H1 (cell line): Measurements from ENCODE around the gene KIF13A. TPM values are rescaled to one million over a fixed set of nuclear protein-coding genes. Genes with fewer than 3 reads are reported as not detected.

Experiments used
- CTCF ChIA-PET: fragments of 300-600 bp; sonication (Branson Sonifier 250); formaldehyde crosslinking; loops from one replicate; lab custom pipeline; 2021; ENCODE audit not compliant: partially characterized antibody; lab: Charles Lee
- POLR2A ChIA-PET: fragments of 300-600 bp; sonication (Branson Sonifier 250); formaldehyde crosslinking; loops from one replicate; lab custom pipeline; 2021; ENCODE audit warnings: inconsistent platforms; ENCODE audit not compliant: partially characterized antibody; lab: Charles Lee
- DNase-seq, 2 experiments: peaks; one replicate each; pipeline versions ENCODE4 v3.0.0 to v3.0.0-alpha.2; 2010 to 2022; ENCODE audit warnings: low spot score in 2 of 2, low read depth in 1 of 2, mixed read lengths in 1 of 2
- FAIRE-seq: peaks from 2 replicates; lab custom pipeline; 2011; peaks lifted over from hg19 to GRCh38; lab: Jason Lieb, UNC
- H2AFZ ChIP-seq: 2 replicates; pipeline ENCODE4 v1.8.1; 2012; ENCODE audit warnings: low read length, inconsistent platforms
- H2AK5ac ChIP-seq: 2 replicates; pipeline ENCODE4 v1.6.1; 2013; ENCODE audit warnings: low read depth, low read length
- H2BK120ac ChIP-seq: replicated peaks from 2 replicates; pipeline ENCODE3; 2013; ENCODE audit warnings: low read depth, low read length, inconsistent platforms
- H2BK12ac ChIP-seq: 2 replicates; pipeline ENCODE4 v1.6.1; 2013; ENCODE audit warnings: low read depth, low read length
- H2BK15ac ChIP-seq: 2 replicates; pipeline ENCODE4 v1.6.1; 2013; ENCODE audit warnings: low read length
- H2BK20ac ChIP-seq: 2 replicates; pipeline ENCODE4 v1.6.1; 2013; ENCODE audit warnings: low read length
- H2BK5ac ChIP-seq: 2 replicates; pipeline ENCODE4 v1.6.1; 2013; ENCODE audit warnings: low read depth, low read length
- H3K14ac ChIP-seq: 2 replicates; pipeline ENCODE4 v1.6.1; 2013; ENCODE audit warnings: inconsistent platforms; ENCODE audit not compliant: insufficient read length
- H3K18ac ChIP-seq: 2 replicates; pipeline ENCODE4 v1.6.1; 2013; ENCODE audit warnings: low read length; ENCODE audit errors: extremely low read depth
- H3K23ac ChIP-seq: 2 replicates; pipeline ENCODE4 v1.6.1; 2013; ENCODE audit warnings: inconsistent platforms; ENCODE audit not compliant: insufficient read length
- H3K23me2 ChIP-seq: 2 replicates; pipeline ENCODE4 v1.6.1; 2013; ENCODE audit warnings: low read depth, low read length
- H3K27ac ChIP-seq: 2 replicates; pipeline ENCODE4 v1.6.1; 2011; ENCODE audit warnings: low read depth, low read length, inconsistent platforms
- H3K27me3 ChIP-seq, 4 experiments: replicated peaks in 1 of 4; 1 replicate in 1 of 4; 2 replicates in 3 of 4; pipeline versions ENCODE4 v1.6.1 to v1.8.1; 2011 to 2013; ENCODE audit warnings: low read length in 3 of 4, mild to moderate bottlenecking in 3 of 4, inconsistent platforms in 2 of 4, mixed read lengths in 2 of 4, moderate library complexity in 1 of 4; ENCODE audit not compliant: control insufficient read depth in 3 of 4, insufficient read depth in 3 of 4; ENCODE audit errors: extremely low read depth in 1 of 4
- H3K36me3 ChIP-seq, 4 experiments: 2 replicates each; pipeline versions ENCODE4 v1.6.1 to v1.8.1; 2011 to 2013; ENCODE audit warnings: mild to moderate bottlenecking in 4 of 4, low read length in 3 of 4, moderate library complexity in 2 of 4, control low read depth in 1 of 4, inconsistent platforms in 1 of 4; ENCODE audit not compliant: insufficient read depth in 4 of 4, control insufficient read depth in 2 of 4
- H3K4ac ChIP-seq: replicated peaks from 2 replicates; pipeline ENCODE3; 2013; ENCODE audit warnings: low read length, low read depth, mixed read lengths, inconsistent platforms; ENCODE audit not compliant: insufficient read length
- H3K4me1 ChIP-seq, 4 experiments: replicated peaks in 1 of 4; 1 replicate in 1 of 4; 2 replicates in 3 of 4; pipeline versions ENCODE4 v1.6.1 to v1.8.1; 2011 to 2013; ENCODE audit warnings: low read length in 3 of 4, inconsistent platforms in 2 of 4, mixed read lengths in 1 of 4; ENCODE audit not compliant: insufficient read depth in 4 of 4, control insufficient read depth in 3 of 4
- H3K4me2 ChIP-seq, 2 experiments: 2 replicates each; pipeline versions ENCODE4 v1.6.1 to v1.8.1; 2011 to 2013; ENCODE audit warnings: low read depth in 2 of 2, low read length in 2 of 2, control low read depth in 1 of 2, inconsistent platforms in 1 of 2, mild to moderate bottlenecking in 1 of 2; ENCODE audit not compliant: insufficient read depth in 1 of 2
- H3K4me3 ChIP-seq, 4 experiments: fragments of 200-600, 300-600 bp in 1 of 4; sonication (generic), shearing (Covaris generic), sonication (Bioruptor Twin) in 1 of 4; 2 replicates each; pipeline versions ENCODE4 v1.5.1 to v1.8.1; 2011 to 2016; ENCODE audit warnings: low read length in 4 of 4, low read depth in 3 of 4, control low read depth in 2 of 4, inconsistent platforms in 2 of 4, mild to moderate bottlenecking in 2 of 4, mixed read lengths in 1 of 4, moderate library complexity in 1 of 4; ENCODE audit not compliant: insufficient read depth in 2 of 4; ENCODE audit errors: extremely low read depth in 1 of 4
- H3K56ac ChIP-seq: replicated peaks from 2 replicates; pipeline ENCODE3; 2013; ENCODE audit warnings: low read depth, mild to moderate bottlenecking, mixed read lengths, low read length, inconsistent platforms; ENCODE audit not compliant: insufficient read length
- H3K79me1 ChIP-seq: 2 replicates; pipeline ENCODE4 v1.6.1; 2013; ENCODE audit warnings: low read depth, low read length, control low read depth
- H3K79me2 ChIP-seq, 2 experiments: 2 replicates each; pipeline versions ENCODE4 v1.6.1 to v1.8.1; 2012 to 2013; ENCODE audit warnings: low read length in 2 of 2, mild to moderate bottlenecking in 2 of 2, inconsistent platforms in 1 of 2; ENCODE audit not compliant: insufficient read depth in 2 of 2, control insufficient read depth in 1 of 2
- H3K9ac ChIP-seq, 4 experiments: replicated peaks in 1 of 4; 1 replicate in 1 of 4; 2 replicates in 3 of 4; pipeline versions ENCODE4 v1.6.1 to v1.8.1; 2011 to 2013; ENCODE audit warnings: low read depth in 3 of 4, low read length in 3 of 4, control low read depth in 2 of 4, mild to moderate bottlenecking in 2 of 4, moderate library complexity in 2 of 4, inconsistent platforms in 1 of 4; ENCODE audit errors: extremely low read depth in 1 of 4
- H3K9me3 ChIP-seq, 2 experiments: 2 replicates each; pipeline versions ENCODE4 v1.6.1 to v1.8.1; 2012 to 2013; ENCODE audit warnings: mild to moderate bottlenecking in 2 of 2, moderate library complexity in 2 of 2, control low read depth in 1 of 2, inconsistent platforms in 1 of 2, low read depth in 1 of 2, low read length in 1 of 2, mixed read lengths in 1 of 2; ENCODE audit not compliant: insufficient read depth in 2 of 2
- H4K20me1 ChIP-seq, 2 experiments: replicated peaks in 1 of 2; 2 replicates each; pipeline versions ENCODE3 to v1.8.1; 2011 to 2013; ENCODE audit warnings: inconsistent platforms in 2 of 2, low read length in 2 of 2, mild to moderate bottlenecking in 1 of 2; ENCODE audit not compliant: insufficient read depth in 2 of 2, control insufficient read depth in 1 of 2
- H4K5ac ChIP-seq: 2 replicates; pipeline ENCODE4 v1.6.1; 2013; ENCODE audit warnings: low read length, low read depth, mixed read lengths, inconsistent platforms; ENCODE audit not compliant: insufficient read length
- H4K8ac ChIP-seq: 2 replicates; pipeline ENCODE4 v1.8.0; 2013; ENCODE audit warnings: mild to moderate bottlenecking, moderate library complexity, low read length, inconsistent platforms; ENCODE audit not compliant: insufficient read depth; ENCODE audit errors: extremely low read depth
- H4K91ac ChIP-seq: replicated peaks from 2 replicates; pipeline ENCODE3; 2013; ENCODE audit warnings: low read length, mixed read lengths, inconsistent platforms; ENCODE audit not compliant: insufficient read length
- KDM1A ChIP-seq: fragments of 200-600, 300-600 bp; sonication (generic); IDR thresholded peaks from 2 replicates; pipeline ENCODE4 v1.7.1; 2016; ENCODE audit warnings: mild to moderate bottlenecking, low read length, borderline replicate concordance
- SP4 ChIP-seq: IDR thresholded peaks from 2 replicates; pipeline ENCODE4 v1.6.1; 2012; ENCODE audit warnings: low read length, inconsistent platforms
- WGBS, 2 experiments: shearing (Covaris generic) in 1 of 2; methylation state at CpG; one replicate each; pipeline versions ENCODE4 v1.1.6 to v1.1.7; 2013 to 2015; ENCODE audit warnings: low lambda C conversion rate in 2 of 2, mixed read lengths in 2 of 2, inconsistent platforms in 1 of 2, low coverage in 1 of 2, missing lambda C conversion rate in 1 of 2; ENCODE audit not compliant: insufficient replicate concordance in 2 of 2, insufficient coverage in 1 of 2, insufficient read length in 1 of 2; ENCODE audit errors: extremely low coverage in 1 of 2, missing lambda C conversion rate in 1 of 2; 5-methylcytosine and 5-hydroxymethylcytosine counted together
- polyA plus RNA-seq, 7 experiments: library from polyadenylated mRNA; depleted of rRNA in 3 of 7; stranded (reverse) in 5 of 7; unstranded in 2 of 7; fragments of >200 nt in 5 of 7; fragments of 200-250 nt in 2 of 7; gene quantifications; 1 replicate in 5 of 7; 2 replicates in 1 of 7; 4 replicates in 1 of 7; pipeline versions ENCODE4 v1.2.1 to v1.2.3, GENCODE V29; 2011 to 2013; ENCODE audit warnings: missing spikeins in 2 of 7, mixed read lengths in 2 of 7
- total RNA-seq: library from RNA; stranded (reverse); fragmentation: NEBNext Ultra II Directional; extraction: Animal tissue kit (Norgen Biotek cat#: 25700); gene quantifications from 2 replicates; pipeline ENCODE4 v1.2.1, GENCODE V29; 2021

KIF13A gene
- total and polyA plus RNA-seq, 2 of the 8 experiments (the other 6 are each of a cell fraction or from before 2014, with no cell fraction given), result 14.7 to 40.8 TPM

- Histone ChIP-seq H3K36me3 (no peaks in the 10 kb centered on the region), H4K91ac (no peak overlapping the region), H3K79me2 (no peaks in the 10 kb centered on the region), H4K20me1 (no peaks in the 10 kb centered on the region), H2BK5ac (no peak overlapping the region), H2AFZ (no peak overlapping the region), H3K56ac (no peak overlapping the region), H2BK15ac (no peak overlapping the region), H3K4me1 (peaks cover 0 to 2% (median 0%) of the 10 kb centered on the region in 4 experiments; a peak in 1 of 7 replicates), H2BK20ac (no peak overlapping the region), H3K9ac (no peak overlapping the region), H3K23me2 (no peaks in the 10 kb centered on the region), H3K27me3 (no peaks in the 10 kb centered on the region), H3K9me3 (no peaks in the 10 kb centered on the region), H3K4ac (no peak overlapping the region), H3K18ac (no peak overlapping the region), H2BK120ac (no peak overlapping the region), H3K14ac (no peak overlapping the region), H2BK12ac (no peak overlapping the region), H3K4me2 (no peak overlapping the region), H3K27ac (no peak overlapping the region), H3K23ac (no peak overlapping the region), H3K4me3 (no peak overlapping the region), H2AK5ac (no peak overlapping the region), H4K5ac (no peak overlapping the region), H4K8ac (no peak overlapping the region), H3K79me1 (no peaks in the 10 kb centered on the region; the same call in 1 of the 2 replicates)
- TF ChIP-seq SP4, result no peak
- peak; percentile 81 for TF ChIP-seq KDM1A
- FAIRE-seq (no peak), DNase-seq (no peak)
- WGBS, 2 experiments, result 86% methylated on average over 3 of the region's 3 CpGs; no CpG with 5 or more reads in 1 of the 2 experiments
- ChIA-PET CTCF (interaction anchor here (0.8 kb wide), 1 partner anchor 61 kb away, joined by 4 read pairs; no protein-coding TSS in a partner anchor), POLR2A (interaction anchor here (0.7 kb wide), 1 partner anchor 18 kb away, joined by 4 read pairs; no protein-coding TSS in a partner anchor)
Observed at GRCh38 chr6:17877895-17878440, 109.5 kb downstream of the KIF13A start.
